IPS-15b (cell line): ENCODE results near the gene KIZ.
"Not testable (repeated sequence)": the region's sequence is repeated elsewhere in the genome, so short reads cannot be mapped to it uniquely, and the experiment has no call there.

Source experiments
- H3K27me3 ChIP-seq: one replicate; pipeline ENCODE4 v1.6.1; 2013; ENCODE audit warnings: low read length; ENCODE audit not compliant: control insufficient read depth, insufficient read depth
- H3K36me3 ChIP-seq: one replicate; pipeline ENCODE4 v1.6.1; 2013; ENCODE audit warnings: low read length; ENCODE audit not compliant: control insufficient read depth, insufficient read depth
- H3K4me1 ChIP-seq: one replicate; pipeline ENCODE4 v1.6.1; 2013; ENCODE audit warnings: mild to moderate bottlenecking, low read length; ENCODE audit not compliant: control insufficient read depth, insufficient read depth
- H3K4me3 ChIP-seq: one replicate; pipeline ENCODE4 v1.5.1; 2013; ENCODE audit warnings: low read depth, low read length
- H3K9ac ChIP-seq: one replicate; pipeline ENCODE4 v1.6.1; 2013; ENCODE audit warnings: low read depth, mild to moderate bottlenecking, low read length
- H3K9me3 ChIP-seq: one replicate; pipeline ENCODE4 v1.6.1; 2013; ENCODE audit warnings: mild to moderate bottlenecking, low read length; ENCODE audit not compliant: control insufficient read depth, insufficient read depth

Gene KIZ

DNA sequence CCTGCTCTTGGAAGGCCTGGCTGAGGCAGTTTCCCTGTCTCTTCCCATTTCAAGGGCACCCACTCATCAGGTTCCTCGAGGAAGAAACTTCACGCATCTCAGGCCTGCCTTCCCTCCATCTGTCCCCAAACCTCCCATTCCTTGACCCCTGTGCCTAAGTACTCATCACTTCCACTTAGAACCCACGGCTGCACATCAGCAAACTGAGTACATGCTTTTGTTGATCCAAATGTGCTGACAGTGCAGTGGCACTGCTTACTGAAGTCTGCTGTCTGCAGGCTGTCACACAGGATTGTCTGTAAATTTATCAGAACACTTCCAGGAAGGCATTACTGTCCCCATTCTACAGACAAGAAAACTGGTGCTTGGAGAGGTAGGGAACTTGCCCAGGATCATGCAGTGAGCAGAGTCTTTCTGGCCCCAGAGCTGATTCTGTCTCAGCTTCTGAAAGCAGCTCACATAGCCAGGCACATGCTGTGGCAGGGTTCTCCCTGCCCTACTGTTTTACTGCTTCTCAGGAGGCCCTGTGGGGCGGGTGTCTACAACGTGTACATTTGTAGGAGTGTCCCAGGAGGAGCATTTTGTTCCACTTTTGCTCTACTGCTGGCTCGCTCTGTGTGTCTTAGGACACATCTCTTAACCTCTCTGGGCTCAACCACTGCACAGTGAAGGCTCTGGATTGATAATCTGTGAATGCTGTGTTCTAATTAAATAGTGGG is 113.1 kb downstream of the KIZ start:
- Histone ChIP-seq H3K36me3 (no peaks in the 10 kb centered on the region), H3K27me3 (no peaks in the 10 kb centered on the region), H3K9me3 (no peaks in the 10 kb centered on the region), H3K9ac (no peak overlapping the region), H3K4me3 (no peak overlapping the region), H3K4me1 (peaks cover 16% of the 10 kb centered on the region)

DNA sequence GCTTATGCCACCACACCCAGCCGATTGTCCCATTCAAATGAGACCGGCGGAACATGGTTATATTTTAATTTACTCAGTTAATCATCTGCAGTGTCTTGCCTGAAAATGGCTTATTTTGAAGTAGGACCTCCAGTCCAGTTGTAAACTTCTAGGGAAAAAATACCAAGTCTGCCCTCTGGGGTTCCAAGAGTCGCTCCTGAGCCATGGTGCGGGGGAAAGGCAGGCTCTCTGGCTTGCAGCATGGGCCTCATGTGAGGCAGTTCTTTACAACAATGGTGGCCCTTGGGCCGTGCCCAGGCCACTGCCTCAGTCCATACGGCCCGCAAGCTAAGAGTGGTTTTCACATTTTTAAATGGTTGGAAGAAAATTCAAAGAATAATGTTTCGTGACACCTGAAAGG is 114.5 kb downstream of the KIZ start:
- Histone ChIP-seq H3K9me3 (no peaks in the 10 kb centered on the region), H3K36me3 (peaks cover 2% of the 10 kb centered on the region), H3K9ac (no peak overlapping the region), H3K27me3 (no peaks in the 10 kb centered on the region), H3K4me3 (no peak overlapping the region), H3K4me1 (peaks cover 3% of the 10 kb centered on the region)

DNA sequence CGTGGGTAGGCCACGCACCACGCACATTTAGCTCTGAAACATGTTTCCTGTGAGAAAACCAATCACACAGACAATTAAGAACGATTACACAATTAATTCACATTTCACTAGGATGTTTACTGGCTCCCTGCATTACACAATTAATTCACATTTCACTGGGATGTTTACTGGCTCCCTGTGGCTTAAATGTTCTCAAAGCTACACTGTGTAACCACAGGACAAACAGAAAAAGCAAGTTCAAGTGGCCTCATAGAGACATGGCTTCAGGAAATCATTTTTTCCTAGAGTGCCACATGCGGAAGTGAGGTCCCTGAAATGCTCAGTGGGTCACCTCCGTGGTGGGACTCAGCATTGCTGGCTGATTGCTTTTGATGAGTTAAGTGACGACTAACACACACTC is 115.5 kb downstream of the KIZ start:
- H3K27me3 ChIP-seq: no peaks in the 10 kb centered on the region
- H3K9me3 ChIP-seq: no peaks in the 10 kb centered on the region
- H3K36me3 ChIP-seq: peaks cover 5% of the 10 kb centered on the region
- H3K9ac ChIP-seq: no peak overlapping the region
- no peaks in the 10 kb centered on the region for H3K4me1 ChIP-seq
- H3K4me3 ChIP-seq: no peak overlapping the region

DNA sequence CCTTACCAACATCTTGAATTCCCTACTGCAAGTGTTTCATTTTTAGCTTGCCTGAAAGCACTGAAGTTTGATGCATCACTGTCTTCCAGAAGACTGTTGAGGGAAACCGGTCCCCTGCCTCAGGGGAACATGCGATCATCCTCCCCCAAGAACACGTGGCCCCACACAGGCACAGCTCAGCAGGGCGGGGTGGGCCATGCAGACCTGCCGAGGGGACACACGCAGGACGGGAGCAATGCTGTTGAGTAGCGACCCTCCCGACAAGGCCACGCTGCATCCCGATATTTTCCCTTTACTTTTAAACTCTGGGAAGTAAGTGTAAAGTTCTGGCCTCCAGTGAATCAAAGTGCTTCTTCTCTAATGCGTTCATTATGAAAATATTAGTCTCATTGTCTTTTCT is 117.9 kb downstream of the KIZ start:
- Histone ChIP-seq H3K9ac (no peak overlapping the region), H3K4me3 (no peak overlapping the region), H3K9me3 (no peaks in the 10 kb centered on the region), H3K27me3 (no peaks in the 10 kb centered on the region), H3K4me1 (no peaks in the 10 kb centered on the region), H3K36me3 (peaks cover 5% of the 10 kb centered on the region)

DNA sequence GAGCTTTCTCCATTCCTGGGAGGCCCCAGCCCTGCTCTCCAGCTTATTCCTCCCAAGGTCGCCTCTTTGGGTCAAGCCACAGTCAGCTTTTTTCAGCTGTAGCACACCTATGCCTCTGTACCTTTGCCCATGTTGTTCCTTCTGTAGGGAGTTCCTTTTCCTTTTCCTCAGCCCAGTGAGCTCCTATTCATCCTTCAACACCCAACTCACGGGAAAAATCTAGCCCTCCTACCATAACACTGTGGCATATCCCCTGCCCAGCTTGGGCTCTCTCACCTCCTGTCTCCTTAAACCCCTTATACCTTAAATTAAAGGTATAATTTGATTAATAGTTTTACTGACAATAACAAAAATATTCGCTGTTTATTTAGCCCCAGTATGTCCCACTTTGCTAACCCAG is 118.9 kb downstream of the KIZ start:
- Histone ChIP-seq H3K9ac (no peak overlapping the region), H3K36me3 (peaks cover 5% of the 10 kb centered on the region), H3K4me3 (no peak overlapping the region), H3K4me1 (no peaks in the 10 kb centered on the region), H3K27me3 (no peaks in the 10 kb centered on the region), H3K9me3 (no peaks in the 10 kb centered on the region)

DNA sequence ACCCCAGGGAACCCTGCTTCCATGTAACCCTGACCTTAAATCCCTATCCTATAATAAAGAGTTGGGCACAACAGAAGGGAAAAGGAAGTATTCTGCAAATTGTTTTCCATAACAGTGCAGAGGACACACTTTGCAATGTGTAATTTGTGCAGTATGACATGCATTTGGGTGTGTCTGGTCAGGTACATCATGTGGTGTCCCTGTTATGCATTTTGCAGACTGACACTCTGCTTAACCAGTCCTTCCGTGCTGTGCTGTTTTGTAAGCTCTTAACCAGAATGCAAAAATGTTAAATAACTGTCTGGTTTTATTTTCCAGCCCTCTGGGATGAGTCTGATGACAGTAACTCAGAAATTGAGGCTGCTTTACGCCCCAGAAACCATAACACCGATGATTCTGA is 120.3 kb downstream of the KIZ start:
- Histone ChIP-seq H3K36me3 (peaks cover 5% of the 10 kb centered on the region), H3K27me3 (no peaks in the 10 kb centered on the region), H3K4me3 (no peak overlapping the region), H3K9me3 (no peaks in the 10 kb centered on the region), H3K9ac (no peak overlapping the region), H3K4me1 (no peaks in the 10 kb centered on the region)

DNA sequence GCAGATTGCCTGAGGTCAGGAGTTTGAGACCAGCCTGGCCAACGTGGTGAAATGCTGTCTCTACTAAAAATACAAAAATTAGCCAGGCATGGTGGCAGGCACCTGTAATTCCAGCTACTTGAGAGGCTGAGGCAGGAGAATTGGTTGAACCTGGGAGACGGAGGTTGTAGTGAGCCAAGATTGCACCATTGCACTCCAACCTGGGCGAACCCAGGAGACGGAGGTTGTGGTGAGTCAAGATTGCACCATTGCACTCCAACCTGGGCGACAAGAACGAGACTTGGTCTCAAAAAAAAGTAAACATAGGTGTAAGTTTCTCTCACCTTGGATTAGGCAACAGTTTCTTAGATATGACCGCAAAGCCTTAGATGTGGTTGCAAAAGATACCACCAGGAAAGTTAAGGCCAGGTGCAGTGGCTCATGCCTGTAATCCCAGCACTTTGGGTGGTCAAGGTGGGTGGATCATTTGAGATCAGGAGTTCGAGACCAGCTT is 121.8 kb downstream of the KIZ start:
- not testable (repeated sequence) for H3K27me3 ChIP-seq, H3K9ac ChIP-seq, H3K9me3 ChIP-seq, H3K36me3 ChIP-seq, H3K4me1 ChIP-seq, H3K4me3 ChIP-seq

DNA sequence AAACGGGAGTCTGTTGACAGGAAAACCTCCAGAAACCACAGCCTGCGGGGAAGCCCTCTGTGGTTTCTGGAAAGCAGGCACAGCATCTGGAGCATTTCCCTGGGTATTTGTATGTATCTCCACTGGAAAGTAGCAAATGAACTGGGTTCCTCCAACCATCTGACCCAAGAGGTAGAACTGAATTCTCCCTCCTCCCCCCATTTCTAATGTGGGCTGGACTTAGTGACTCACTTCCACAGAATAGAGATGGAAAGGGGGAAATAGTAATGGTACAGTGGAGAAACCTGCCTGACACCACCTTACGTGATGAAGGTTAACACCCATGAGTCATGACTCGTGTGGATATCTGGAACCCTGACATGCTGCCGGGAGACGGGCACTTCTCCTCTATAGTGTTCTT is 125.4 kb downstream of the KIZ start:
- no peak overlapping the region for H3K4me3 ChIP-seq
- H3K36me3 ChIP-seq: no peaks in the 10 kb centered on the region
- no peaks in the 10 kb centered on the region for H3K9me3 ChIP-seq
- no peak overlapping the region for H3K9ac ChIP-seq
- H3K4me1 ChIP-seq: no peaks in the 10 kb centered on the region
- no peaks in the 10 kb centered on the region for H3K27me3 ChIP-seq

DNA sequence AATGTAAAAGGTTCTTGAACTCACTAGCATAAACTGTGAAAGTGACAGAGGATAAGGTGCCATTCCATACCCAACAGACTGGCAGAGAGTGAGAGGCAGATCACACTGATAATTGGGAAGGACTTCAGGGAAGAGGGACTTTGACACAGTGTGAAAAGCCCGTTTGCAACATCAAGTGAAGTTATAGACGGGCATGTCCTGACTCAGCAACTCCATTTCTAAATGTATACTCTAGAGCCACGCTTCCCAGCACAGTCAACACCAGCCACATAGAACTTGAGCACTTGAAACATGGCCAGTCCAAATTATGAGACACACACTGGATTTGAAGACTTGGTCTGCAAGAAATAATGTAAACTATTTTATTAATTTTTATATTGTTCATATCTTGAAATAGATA is 131.3 kb downstream of the KIZ start:
- Histone ChIP-seq H3K36me3 (no peaks in the 10 kb centered on the region), H3K9me3 (no peaks in the 10 kb centered on the region), H3K9ac (no peak overlapping the region), H3K27me3 (no peaks in the 10 kb centered on the region), H3K4me1 (no peaks in the 10 kb centered on the region), H3K4me3 (no peak overlapping the region)

DNA sequence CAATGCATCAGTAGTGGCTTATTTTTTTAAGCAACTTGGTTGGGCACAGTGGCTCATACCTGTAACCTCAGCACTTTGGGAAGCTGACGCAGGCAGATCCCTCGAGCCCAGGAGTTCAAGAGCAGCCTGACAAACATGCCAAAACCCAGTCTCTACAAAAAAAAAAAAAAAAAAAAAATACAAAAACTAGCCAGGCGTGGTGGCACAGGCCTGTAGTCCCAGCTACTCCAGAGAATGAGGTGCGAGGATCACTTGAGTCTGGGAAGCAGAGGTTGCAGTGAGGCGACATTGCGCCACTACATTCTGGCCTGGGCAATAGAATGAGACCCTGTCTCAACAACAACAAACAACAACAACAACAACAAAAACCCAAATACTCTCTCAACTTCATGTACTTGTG is 132.5 kb downstream of the KIZ start:
- Histone ChIP-seq H3K4me3 (no peak overlapping the region), H3K9me3 (no peaks in the 10 kb centered on the region), H3K27me3 (no peaks in the 10 kb centered on the region), H3K9ac (no peak overlapping the region), H3K4me1 (no peaks in the 10 kb centered on the region), H3K36me3 (no peaks in the 10 kb centered on the region)

DNA sequence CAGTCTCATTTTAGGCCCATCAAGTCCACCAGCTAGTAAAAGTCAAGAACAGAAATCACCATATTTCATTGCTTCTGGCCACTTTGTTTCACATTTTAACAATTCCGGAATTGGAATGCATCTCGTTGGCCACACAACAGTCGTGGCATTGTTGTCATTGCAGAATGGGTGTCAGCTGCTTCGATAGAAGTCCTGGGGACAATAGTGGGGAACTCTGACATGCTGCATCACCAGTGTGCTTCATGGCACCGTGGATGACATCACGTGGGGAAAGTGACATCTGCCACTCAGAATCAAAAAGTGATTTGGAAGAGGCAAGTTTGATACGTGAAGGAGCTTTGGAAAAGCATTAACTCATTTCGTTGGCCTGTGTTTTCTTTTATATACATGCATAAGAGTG is 133.5 kb downstream of the KIZ start:
- Histone ChIP-seq H3K27me3 (no peaks in the 10 kb centered on the region), H3K9ac (no peak overlapping the region), H3K4me3 (no peak overlapping the region), H3K4me1 (no peaks in the 10 kb centered on the region), H3K36me3 (no peaks in the 10 kb centered on the region), H3K9me3 (no peaks in the 10 kb centered on the region)

DNA sequence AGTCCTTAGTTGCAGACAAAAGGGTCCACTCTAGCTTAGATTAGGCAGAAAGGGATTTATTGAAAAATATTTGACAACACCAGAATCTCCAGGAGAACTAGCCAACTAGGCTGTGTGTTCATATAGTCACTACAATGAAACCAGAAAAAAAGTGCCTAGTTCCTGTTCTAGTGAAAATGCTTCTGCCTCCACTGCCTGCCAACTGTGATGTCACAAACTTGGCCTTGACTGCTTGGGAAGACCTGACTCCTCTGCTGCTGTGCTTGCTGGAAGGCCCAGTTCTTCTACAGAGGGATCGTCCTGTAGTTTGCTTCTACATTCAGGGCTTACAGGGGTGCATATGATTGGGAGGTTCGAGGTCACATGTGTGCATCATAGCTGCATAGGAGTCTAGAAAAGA is 136.9 kb downstream of the KIZ start:
- no peaks in the 10 kb centered on the region for H3K9me3 ChIP-seq
- H3K4me3 ChIP-seq: no peak overlapping the region
- no peaks in the 10 kb centered on the region for H3K27me3 ChIP-seq
- H3K36me3 ChIP-seq: no peaks in the 10 kb centered on the region
- no peaks in the 10 kb centered on the region for H3K4me1 ChIP-seq
- no peak overlapping the region for H3K9ac ChIP-seq
